CD8-positive, alpha-beta memory T cell (primary cell): ENCODE data around the gene GPR137. TPM values are rescaled to one million over a fixed set of nuclear protein-coding genes. Genes with fewer than 3 reads are reported as not detected.

Experiments used
- polyA plus RNA-seq: library from polyadenylated mRNA; unstranded; fragments of 300-500 nt; fragmentation: Illumina TruSeq; gene quantifications from one replicate; pipeline ENCODE4 v1.2.3, GENCODE V29; 2021
- total RNA-seq, 2 experiments: library from RNA; stranded (reverse); gene quantifications; one replicate each; pipeline ENCODE4 v1.2.3, GENCODE V29; 2021

GPR137 gene
- total and polyA plus RNA-seq, 3 experiments from 2014 or later: 9.1 to 65.0 (median 64.2) TPM

Other genes starting within 250 kb of the GPR137 start
- gene FLRT1, start 249.9 kb upstream of the GPR137 start, total RNA-seq: not detected
- not detected for gene FLRT1, start 249.9 kb upstream of the GPR137 start, polyA plus RNA-seq
- 10 to 100 TPM; 19.6 to 25.5 TPM for gene MACROD1, start 119.7 kb upstream of the GPR137 start, total RNA-seq
- 9.2 TPM for gene MACROD1, start 119.7 kb upstream of the GPR137 start, polyA plus RNA-seq
- gene STIP1, start 99.7 kb upstream of the GPR137 start, total RNA-seq: 100 to 1,000 TPM; 457 to 461 TPM
- 108 TPM for gene STIP1, start 99.7 kb upstream of the GPR137 start, polyA plus RNA-seq
- gene FERMT3, start 79.1 kb upstream of the GPR137 start, total RNA-seq: 100 to 1,000 TPM; 205 to 213 TPM
- 206 TPM for gene FERMT3, start 79.1 kb upstream of the GPR137 start, polyA plus RNA-seq
- gene TRPT1, start 59.7 kb upstream of the GPR137 start, total RNA-seq: 10 to 100 TPM; 28.3 to 31.5 TPM
- gene TRPT1, start 59.7 kb upstream of the GPR137 start, polyA plus RNA-seq: 47.6 TPM
- gene NUDT22, start 59.6 kb upstream of the GPR137 start, total RNA-seq: 10 to 100 TPM; 75.3 to 78.6 TPM
- 51.6 TPM for gene NUDT22, start 59.6 kb upstream of the GPR137 start, polyA plus RNA-seq
- gene DNAJC4, start 55.3 kb upstream of the GPR137 start, total RNA-seq: 10 to 100 TPM; 25.5 to 26.4 TPM
- 28.7 TPM for gene DNAJC4, start 55.3 kb upstream of the GPR137 start, polyA plus RNA-seq
- 10 to 100 TPM; 71.9 to 77.0 TPM for gene VEGFB, start 51.3 kb upstream of the GPR137 start, total RNA-seq
- gene VEGFB, start 51.3 kb upstream of the GPR137 start, polyA plus RNA-seq: 19.0 TPM
- gene FKBP2, start 44.8 kb upstream of the GPR137 start, total RNA-seq: 10 to 100 TPM; 27.9 to 28.4 TPM
- 124 TPM for gene FKBP2, start 44.8 kb upstream of the GPR137 start, polyA plus RNA-seq
- 100 to 1,000 TPM; 365 to 381 TPM for gene PPP1R14B, start 38.9 kb upstream of the GPR137 start, total RNA-seq
- gene PPP1R14B, start 38.9 kb upstream of the GPR137 start, polyA plus RNA-seq: 57.3 TPM
- 10 to 100 TPM; 12.5 to 13.6 TPM for gene PLCB3, start 34.3 kb upstream of the GPR137 start, total RNA-seq
- gene PLCB3, start 34.3 kb upstream of the GPR137 start, polyA plus RNA-seq: 0.47 TPM
- gene BAD, start 1.2 kb upstream of the GPR137 start, total RNA-seq: 10 to 100 TPM; 40.4 to 40.9 TPM
- 56.5 TPM for gene BAD, start 1.2 kb upstream of the GPR137 start, polyA plus RNA-seq
- gene KCNK4, start 5.5 kb downstream of the GPR137 start, total RNA-seq: not detected
- not detected for gene KCNK4, start 5.5 kb downstream of the GPR137 start, polyA plus RNA-seq
- gene CATSPERZ, start 14.5 kb downstream of the GPR137 start, total RNA-seq: not detected
- not detected for gene CATSPERZ, start 14.5 kb downstream of the GPR137 start, polyA plus RNA-seq
- 10 to 100 TPM; 52.2 to 54.3 TPM for gene ESRRA, start 19.7 kb downstream of the GPR137 start, total RNA-seq
- 11.9 TPM for gene ESRRA, start 19.7 kb downstream of the GPR137 start, polyA plus RNA-seq
- gene TRMT112, start 31.7 kb downstream of the GPR137 start, total RNA-seq: 100 to 1,000 TPM; 327 to 332 TPM
- 467 TPM for gene TRMT112, start 31.7 kb downstream of the GPR137 start, polyA plus RNA-seq
- gene PRDX5, start 32.3 kb downstream of the GPR137 start, total RNA-seq: 100 to 1,000 TPM; 114 to 126 TPM
- gene PRDX5, start 32.3 kb downstream of the GPR137 start, polyA plus RNA-seq: 170 TPM
- gene CCDC88B, start 54.4 kb downstream of the GPR137 start, total RNA-seq: 100 to 1,000 TPM; 101 to 105 TPM
- gene CCDC88B, start 54.4 kb downstream of the GPR137 start, polyA plus RNA-seq: 45.6 TPM
- 10 to 100 TPM; 38.0 to 39.0 TPM for gene RPS6KA4, start 73.3 kb downstream of the GPR137 start, total RNA-seq
- 15.9 TPM for gene RPS6KA4, start 73.3 kb downstream of the GPR137 start, polyA plus RNA-seq